Measurements from ENCODE around the gene CCDC51. TPM values are rescaled to one million over a fixed set of nuclear protein-coding genes. Genes with fewer than 3 reads are reported as not detected.
A peak's percentile ranks its signal among the peaks of the same experiment; 100 is the strongest.
"Not testable (repeated sequence)": the region's sequence is repeated elsewhere in the genome, so short reads cannot be mapped to it uniquely, and the experiment has no call there.

The CCDC51 gene
- total and polyA plus RNA-seq, 2 of the 13 experiments (the other 11 are each of a cell fraction or from before 2014, with no cell fraction given) = 18.1 to 29.4 TPM

DNA sequence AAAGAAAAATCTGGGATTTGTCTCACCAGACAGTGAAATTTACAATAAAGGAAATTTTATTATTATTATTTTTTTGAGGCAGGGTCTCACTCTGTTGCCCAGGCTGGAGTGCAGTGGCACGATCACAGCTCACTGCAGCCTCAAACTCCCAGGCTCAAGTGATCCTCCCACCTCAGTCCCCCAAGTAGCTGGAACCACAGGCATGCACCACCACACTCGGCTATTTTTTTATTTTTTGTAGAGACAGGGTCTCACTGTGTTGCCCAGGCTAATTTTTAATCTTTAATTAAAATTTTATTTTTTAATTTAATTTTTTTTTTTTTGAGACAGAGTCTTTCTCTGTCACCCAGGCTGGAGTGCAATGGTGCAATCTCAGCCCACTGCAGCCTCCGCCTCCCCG, 34.1 kb upstream of the CCDC51 start:
- H3K9me3 ChIP-seq (ENCODE audit: low read length); FAIRE-seq; CTCF ChIA-PET (ENCODE audit: low intra/inter-chr PET ratio, low total read pairs); DNase-seq (ENCODE audit: low spot score); H3K27me3 ChIP-seq (ENCODE audit: control insufficient read depth in 1 of 2, insufficient read depth in 2 of 2, low read length in 2 of 2); H3K36me3 ChIP-seq (replicated peaks in 1 of 2; ENCODE audit: control insufficient read depth in 1 of 2, insufficient read depth in 2 of 2, low read length in 2 of 2); in situ Hi-C loops (cut with HindIII; ENCODE audit: extremely low pct_ligation_motif_present, low pct_unique_long_range_greater_than_20kb); ATAC-seq; H4K20me1 ChIP-seq (ENCODE audit: insufficient read depth, low read length); H3K79me2 ChIP-seq (ENCODE audit: insufficient read depth, low read length); H2AFZ ChIP-seq (ENCODE audit: low read length); BruUV-seq (replicated peaks); intact Hi-C loops (cut with micrococcal nuclease; ENCODE audit: unreplicated experiment): not testable (repeated sequence)
- Histone ChIP-seq H3K4me1 (ENCODE audit: insufficient read depth, low read length) (peaks cover 58% of the 10 kb centered on the region), H3K4me2 (ENCODE audit: low read depth, low read length) (peak overlapping the region; percentile 95), H3K27ac (ENCODE audit: extremely low read length, insufficient read depth, low read length) (peak overlapping the region; percentile 89), H3K9ac (ENCODE audit: insufficient read depth, low read depth, low read length) (peak overlapping the region; percentile 80; the same call in 1 of the 2 replicates), H3K4me3 (replicated peaks in 1 of 3; ENCODE audit: insufficient read depth in 1 of 3, low read depth in 2 of 3, low read length in 3 of 3) (peak overlapping the region in 1 of 3 experiments; percentile 61; a peak in 1 of 6 replicates)
- TF ChIP-seq ZNF121 (CRISPR knock-in tag; IDR thresholded peaks at IDR 0.05) = 0 out of 2 replicates have a peak, but pooled peaks have one; percentile 7
- whole genome bisulfite sequencing (ENCODE audit: low lambda C conversion rate) = 93% methylated on average over 4 of the region's 4 CpGs
- POLR2A ChIA-PET = interaction anchor here (0.9 to 3.2 kb wide), 35 partner anchors 8 to 660 kb away, joined by 3 to 41 read pairs (median 10); partner anchors contain the start of genes ATRIP, CCDC51, CDC25A and CELSR3

- peak overlapping the region; percentile 1 to 83 (median 61); a peak in 5 of 6 replicates for H3K4me3 ChIP-seq (replicated peaks in 1 of 3; ENCODE audit: insufficient read depth in 1 of 3, low read depth in 2 of 3, low read length in 3 of 3)
- in situ Hi-C loops (cut with HindIII; ENCODE audit: extremely low pct_ligation_motif_present, low pct_unique_long_range_greater_than_20kb) = no loop called here
- BruUV-seq (replicated peaks) = TSS peak; percentile 73
- H3K27ac ChIP-seq (ENCODE audit: extremely low read length, insufficient read depth, low read length) = peak overlapping the region; percentile 89
- intact Hi-C loops (cut with micrococcal nuclease; ENCODE audit: unreplicated experiment) = loop anchor here (2.0 kb wide), 2 partner anchors 33 to 83 kb away; partner anchors contain the start of gene PFKFB4
- H2AFZ ChIP-seq (ENCODE audit: low read length) = no peak overlapping the region
- POLR2A ChIA-PET = interaction anchor here (0.9 to 3.2 kb wide), 41 partner anchors 9 to 660 kb away, joined by 3 to 41 read pairs (median 7); partner anchors contain the start of genes ATRIP, CCDC51, CDC25A and CELSR3
- H4K20me1 ChIP-seq (ENCODE audit: insufficient read depth, low read length) = no peaks in the 10 kb centered on the region
- no peak for DNase-seq (ENCODE audit: low spot score)
- H3K9me3 ChIP-seq (ENCODE audit: low read length) = no peaks in the 10 kb centered on the region
- peak overlapping the region; percentile 80 for H3K9ac ChIP-seq (ENCODE audit: insufficient read depth, low read depth, low read length)
- H3K4me1 ChIP-seq (ENCODE audit: insufficient read depth, low read length) = peaks cover 58% of the 10 kb centered on the region
- FAIRE-seq = no peak
- no peak for ATAC-seq
- CTCF ChIA-PET (ENCODE audit: low intra/inter-chr PET ratio, low total read pairs) = no interaction called here
- peaks cover 2 to 7% of the 10 kb centered on the region in 2 experiments; a peak in 1 of 5 replicates for H3K36me3 ChIP-seq (replicated peaks in 1 of 2; ENCODE audit: control insufficient read depth in 1 of 2, insufficient read depth in 2 of 2, low read length in 2 of 2)
- no peaks in the 10 kb centered on the region; a peak in 1 of 5 replicates for H3K27me3 ChIP-seq (ENCODE audit: control insufficient read depth in 1 of 2, insufficient read depth in 2 of 2, low read length in 2 of 2)
- WGBS (ENCODE audit: low lambda C conversion rate) = 32% methylated on average over 5 of the region's 5 CpGs
- peaks cover 4% of the 10 kb centered on the region for H3K79me2 ChIP-seq (ENCODE audit: insufficient read depth, low read length)
- peak overlapping the region; percentile 95 for H3K4me2 ChIP-seq (ENCODE audit: low read depth, low read length)
- peak; percentile 16 for TF ChIP-seq MED8 (CRISPR knock-in tag; IDR thresholded peaks at IDR 0.05; ENCODE audit: insufficient replicate concordance)
- TF ChIP-seq ZNF547 (CRISPR knock-in tag; IDR thresholded peaks at IDR 0.05) = 0 out of 2 replicates have a peak, but pooled peaks have one; percentile 2
- no peak for TF ChIP-seq LCORL (IDR thresholded peaks at IDR 0.05)
- peak; percentile 9; the same call in 1 of the 2 replicates for TF ChIP-seq LCORL (CRISPR knock-in tag; IDR thresholded peaks at IDR 0.05)
- TF ChIP-seq HCFC1 (IDR thresholded peaks at IDR 0.05; ENCODE audit: low read depth, low read length) = no peak
- TF ChIP-seq ZNF564 (CRISPR knock-in tag; IDR thresholded peaks at IDR 0.05) = peak; percentile 16; the same call in 1 of the 2 replicates
- TF ChIP-seq KDM1A (CRISPR knock-in tag; IDR thresholded peaks at IDR 0.05) = 0 out of 2 replicates have a peak, but pooled peaks have one; percentile 27
- TF ChIP-seq CHD4 (IDR thresholded peaks at IDR 0.05; ENCODE audit: borderline replicate concordance, low read length) = peak; percentile 70; the same call in 1 of the 2 replicates
- 0 out of 2 replicates have a peak, but pooled peaks have one; percentile 3 for TF ChIP-seq TRIM24 (CRISPR knock-in tag; IDR thresholded peaks at IDR 0.05)
- TF ChIP-seq, protein P1, sequence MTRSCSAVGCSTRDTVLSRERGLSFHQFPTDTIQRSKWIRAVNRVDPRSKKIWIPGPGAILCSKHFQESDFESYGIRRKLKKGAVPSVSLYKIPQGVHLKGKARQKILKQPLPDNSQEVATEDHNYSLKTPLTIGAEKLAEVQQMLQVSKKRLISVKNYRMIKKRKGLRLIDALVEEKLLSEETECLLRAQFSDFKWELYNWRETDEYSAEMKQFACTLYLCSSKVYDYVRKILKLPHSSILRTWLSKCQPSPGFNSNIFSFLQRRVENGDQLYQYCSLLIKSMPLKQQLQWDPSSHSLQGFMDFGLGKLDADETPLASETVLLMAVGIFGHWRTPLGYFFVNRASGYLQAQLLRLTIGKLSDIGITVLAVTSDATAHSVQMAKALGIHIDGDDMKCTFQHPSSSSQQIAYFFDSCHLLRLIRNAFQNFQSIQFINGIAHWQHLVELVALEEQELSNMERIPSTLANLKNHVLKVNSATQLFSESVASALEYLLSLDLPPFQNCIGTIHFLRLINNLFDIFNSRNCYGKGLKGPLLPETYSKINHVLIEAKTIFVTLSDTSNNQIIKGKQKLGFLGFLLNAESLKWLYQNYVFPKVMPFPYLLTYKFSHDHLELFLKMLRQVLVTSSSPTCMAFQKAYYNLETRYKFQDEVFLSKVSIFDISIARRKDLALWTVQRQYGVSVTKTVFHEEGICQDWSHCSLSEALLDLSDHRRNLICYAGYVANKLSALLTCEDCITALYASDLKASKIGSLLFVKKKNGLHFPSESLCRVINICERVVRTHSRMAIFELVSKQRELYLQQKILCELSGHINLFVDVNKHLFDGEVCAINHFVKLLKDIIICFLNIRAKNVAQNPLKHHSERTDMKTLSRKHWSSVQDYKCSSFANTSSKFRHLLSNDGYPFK (CRISPR knock-in tag; IDR thresholded peaks at IDR 0.05; ENCODE audit: borderline replicate concordance) = 0 out of 2 replicates have a peak, but pooled peaks have one; percentile 7
- TF ChIP-seq SOX6 (IDR thresholded peaks at IDR 0.05) = no peak
- 0 out of 2 replicates have a peak, but pooled peaks have one; percentile 12 for TF ChIP-seq SOX6 (CRISPR knock-in tag; IDR thresholded peaks at IDR 0.05)
- peak; percentile 73; the same call in 1 of the 2 replicates for TF ChIP-seq EHMT2 (IDR thresholded peaks at IDR 0.05; ENCODE audit: borderline replicate concordance, low read depth, low read length)
- no peak for TF ChIP-seq CAMTA2 (CRISPR knock-in tag; IDR thresholded peaks at IDR 0.05; ENCODE audit: borderline replicate concordance)
- no peak for TF ChIP-seq CC2D1A (CRISPR knock-in tag; IDR thresholded peaks at IDR 0.05)
- 0 out of 2 replicates have a peak, but pooled peaks have one; percentile 6 for TF ChIP-seq ZNF607 (CRISPR knock-in tag; IDR thresholded peaks at IDR 0.05; ENCODE audit: borderline replicate concordance)
These were observed 33.7 kb upstream of the CCDC51 start for GRCh38 chr3:48473617-48473952.

Measured in HepG2 (cell line).